HepG2 (cell line): ENCODE measurements around the gene NPPC. TPM values are rescaled to one million over a fixed set of nuclear protein-coding genes. Genes with fewer than 3 reads are reported as not detected.
A peak's percentile ranks its signal among the peaks of the same experiment; 100 is the strongest.

ENCODE experiments used
- ATAC-seq: fragments of 200-7000 bp; cut with Tn5 transposase; 3 replicates; pipeline ENCODE4 v1.9.1; 2020; ENCODE audit warnings: mild to moderate bottlenecking, moderate library complexity
- BruUV-seq: library from RNA; stranded (reverse); fragments of 400-500 nt; replicated peaks from 2 replicates; lab custom pipeline; 2021; lab: Mats Ljungman, UMichigan
- CTCF ChIA-PET: fragments of 300-600 bp; formaldehyde crosslinking; extraction: SDS; loops from one replicate; lab custom pipeline; 2021; ENCODE audit warnings: low total read pairs, inconsistent platforms, low intra/inter-chr PET ratio; lab: Yijun Ruan, JAX
- POLR2A ChIA-PET: fragments of 350-600 bp; sonication (Branson Sonifier 250); formaldehyde crosslinking; loops from one replicate; lab custom pipeline; 2020; ENCODE audit warnings: antibody characterized with exemption, inconsistent platforms; lab: Yijun Ruan, JAX
- DNase-seq: peaks from one replicate; pipeline ENCODE4 v3.0.0-alpha.2; 2015; ENCODE audit warnings: low spot score
- FAIRE-seq: peaks from 3 replicates; lab custom pipeline; 2011; peaks lifted over from hg19 to GRCh38; lab: Jason Lieb, UNC
- H2AFZ ChIP-seq: one replicate; pipeline ENCODE4 v1.6.1; 2011; ENCODE audit warnings: low read length, inconsistent platforms
- H3K27ac ChIP-seq: fragments of 300-600 bp; 3 replicates; pipeline ENCODE4 v1.8.0; 2011; ENCODE audit warnings: mixed run types, mild to moderate bottlenecking, mixed read lengths, low read length, inconsistent platforms; ENCODE audit not compliant: insufficient read depth; ENCODE audit errors: extremely low read length
- H3K27me3 ChIP-seq, 2 experiments: fragments of 200-600 bp in 1 of 2; 2 replicates in 1 of 2; 3 replicates in 1 of 2; pipeline versions ENCODE4 v1.6.0 to v1.8.0; 2011; ENCODE audit warnings: low read length in 2 of 2, mild to moderate bottlenecking in 2 of 2, moderate library complexity in 2 of 2, inconsistent platforms in 1 of 2; ENCODE audit not compliant: insufficient read depth in 2 of 2, control insufficient read depth in 1 of 2
- H3K36me3 ChIP-seq, 2 experiments: fragments of 200-600 bp in 1 of 2; replicated peaks in 1 of 2; 2 replicates in 1 of 2; 3 replicates in 1 of 2; pipeline versions ENCODE4 v1.5.1 to v1.8.0; 2011; ENCODE audit warnings: low read length in 2 of 2, inconsistent platforms in 1 of 2; ENCODE audit not compliant: insufficient read depth in 2 of 2, control insufficient read depth in 1 of 2
- H3K4me1 ChIP-seq: 2 replicates; pipeline ENCODE4 v1.5.1; 2012; ENCODE audit warnings: low read length, inconsistent platforms; ENCODE audit not compliant: insufficient read depth
- H3K4me2 ChIP-seq: 2 replicates; pipeline ENCODE4 v1.6.0; 2011; ENCODE audit warnings: low read depth, low read length, inconsistent platforms
- H3K4me3 ChIP-seq, 3 experiments: fragments of 200-600 bp in 1 of 3; sonication (generic), shearing (Covaris generic) in 1 of 3; replicated peaks in 1 of 3; 2 replicates each; pipeline ENCODE4 v1.5.1; 2011 to 2016; ENCODE audit warnings: low read length in 3 of 3, inconsistent platforms in 2 of 3, low read depth in 2 of 3, mild to moderate bottlenecking in 2 of 3, control low read depth in 1 of 3, mixed read lengths in 1 of 3; ENCODE audit not compliant: insufficient read depth in 1 of 3
- H3K79me2 ChIP-seq: one replicate; pipeline ENCODE4 v1.6.1; 2011; ENCODE audit warnings: low read length, inconsistent platforms; ENCODE audit not compliant: insufficient read depth
- H3K9ac ChIP-seq: 2 replicates; pipeline ENCODE4 v1.6.0; 2011; ENCODE audit warnings: mild to moderate bottlenecking, low read depth, low read length, inconsistent platforms; ENCODE audit not compliant: insufficient read depth
- H3K9me3 ChIP-seq: 2 replicates; pipeline ENCODE4 v1.5.1; 2012; ENCODE audit warnings: mild to moderate bottlenecking, low read length
- H4K20me1 ChIP-seq: 2 replicates; pipeline ENCODE4 v1.6.0; 2011; ENCODE audit warnings: inconsistent platforms, mild to moderate bottlenecking, low read length, moderate library complexity; ENCODE audit not compliant: insufficient read depth
- ATF2 ChIP-seq: sonication (generic); formaldehyde crosslinking; IDR thresholded peaks from 2 replicates; pipeline ENCODE4 v1.4.0; 2020; ENCODE audit warnings: missing genetic modification reagents
- KLF15 ChIP-seq: sonication (generic); formaldehyde crosslinking; IDR thresholded peaks from 2 replicates; pipeline ENCODE4 v1.8.1; 2023; ENCODE audit warnings: borderline replicate concordance, mild to moderate bottlenecking, inconsistent platforms, missing genetic modification reagents, mixed read lengths
- NCOA2 ChIP-seq: sonication (generic); formaldehyde crosslinking; IDR thresholded peaks from 2 replicates; pipeline ENCODE4 v1.8.0; 2022; ENCODE audit warnings: inconsistent platforms
- SNAPC2 ChIP-seq: sonication (generic); formaldehyde crosslinking; IDR thresholded peaks from 2 replicates; pipeline ENCODE4 v1.8.1; 2022; ENCODE audit warnings: mild to moderate bottlenecking, missing genetic modification reagents
- SOX5 ChIP-seq: IDR thresholded peaks from 2 replicates; pipeline ENCODE4 v1.6.1; 2016; ENCODE audit warnings: borderline replicate concordance
- ZC3H13 ChIP-seq: sonication (generic); formaldehyde crosslinking; IDR thresholded peaks from 2 replicates; pipeline ENCODE4 v1.8.1; 2023; ENCODE audit warnings: mild to moderate bottlenecking, missing genetic modification reagents, moderate library complexity
- ZNF547 ChIP-seq: sonication (generic); formaldehyde crosslinking; IDR thresholded peaks from 2 replicates; pipeline ENCODE4 v1.5.1; 2020; ENCODE audit warnings: mild to moderate bottlenecking, missing genetic modification reagents
- WGBS: methylation state at CpG from one replicate; pipeline ENCODE4 v1.1.6; 2017; ENCODE audit warnings: low lambda C conversion rate; 5-methylcytosine and 5-hydroxymethylcytosine counted together
- in situ Hi-C: cut with HindIII; loops from 2 replicates; pipeline ENCODE4 v1.10.0; 2017; ENCODE audit warnings: low pct_unique_long_range_greater_than_20kb; ENCODE audit not compliant: extremely low pct_ligation_motif_present
- intact Hi-C: fragments of 100-400 bp; cut with micrococcal nuclease; formaldehyde crosslinking; loops from one replicate; pipeline ENCODE4 v1.10.0; 2022; ENCODE audit not compliant: unreplicated experiment
- polyA plus RNA-seq, 8 experiments: library from polyadenylated mRNA; depleted of rRNA in 3 of 8; stranded (reverse) in 7 of 8; unstranded in 1 of 8; fragments of >200 nt; fragmentation: Illumina TruSeq in 4 of 8; extraction: Trizol in 4 of 8; gene quantifications; 2 replicates each; pipeline versions ENCODE4 v1.2.1 to v1.2.3, GENCODE V29; 2011 to 2016; ENCODE audit warnings: low read depth in 4 of 8, missing spikeins in 1 of 8, mixed read lengths in 1 of 8; ENCODE audit not compliant: insufficient read depth in 1 of 8
- total RNA-seq, 5 experiments: library from RNA; depleted of rRNA; stranded (reverse); fragments of >200 nt; fragmentation: Illumina TruSeq; extraction: Trizol; gene quantifications; 2 replicates each; pipeline ENCODE4 v1.2.3, GENCODE V29; 2016; ENCODE audit warnings: low read depth in 1 of 5
- TF ChIP-seq, protein P1 (sequence below), 2 experiments: sonication (generic) in 1 of 2; formaldehyde crosslinking in 1 of 2; IDR thresholded peaks; 2 replicates each; pipeline versions ENCODE4 v1.6.1 to v1.9.0; 2014 to 2022; ENCODE audit warnings: antibody characterized with exemption in 1 of 2, borderline replicate concordance in 1 of 2, inconsistent platforms in 1 of 2, low read depth in 1 of 2, missing genetic modification reagents in 1 of 2
- TF ChIP-seq, protein P2 (sequence below): sonication (generic); formaldehyde crosslinking; IDR thresholded peaks from 2 replicates; pipeline ENCODE4 v1.9.0; 2021; ENCODE audit warnings: missing genetic modification reagents, mild to moderate bottlenecking, borderline replicate concordance
- TF ChIP-seq, protein P3 (sequence below): IDR thresholded peaks from 2 replicates; pipeline ENCODE4 v1.6.1; 2012; ENCODE audit warnings: low read depth, low read length, improper control_type of control experiment

Gene NPPC
- total and polyA plus RNA-seq, 2 of the 13 experiments (the other 11 are each of a cell fraction or from before 2014, with no cell fraction given): 0.11 TPM; not detected in 1

DNA sequence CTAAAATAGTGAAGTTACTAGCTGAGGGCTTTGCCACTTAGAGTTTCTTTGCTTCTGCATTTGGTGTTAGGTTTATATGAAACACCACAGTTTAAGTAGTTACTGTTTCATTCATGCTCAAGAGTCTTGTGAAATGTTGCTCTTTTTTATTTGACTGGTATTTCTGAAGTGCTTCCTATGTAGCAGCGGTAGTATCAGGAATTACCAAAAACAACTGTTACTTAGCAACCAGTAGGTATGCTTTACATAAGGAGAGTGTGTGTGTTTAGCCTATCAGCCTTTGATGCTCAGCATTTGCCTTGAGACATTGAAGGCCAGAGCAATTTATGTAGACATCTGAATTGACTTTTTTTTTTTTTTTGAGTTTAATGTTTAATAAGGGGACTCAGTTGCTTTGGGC, 38.9 kb upstream of the NPPC start:
- CTCF ChIA-PET: no interaction called here
- peaks cover 9% of the 10 kb centered on the region; the same call in 1 of the 2 replicates for H4K20me1 ChIP-seq
- BruUV-seq: no TSS peak
- peak overlapping the region; percentile 24 for H3K27ac ChIP-seq
- H2AFZ ChIP-seq: no peak overlapping the region
- peak; percentile 35 for ATAC-seq
- intact Hi-C loops: no loop called here
- in situ Hi-C loops: no loop called here
- POLR2A ChIA-PET: no interaction called here
- no peaks in the 10 kb centered on the region for H3K36me3 ChIP-seq
- H3K4me2 ChIP-seq: no peak overlapping the region
- WGBS: 26% methylated on average over 1 of the region's 1 CpG
- no peaks in the 10 kb centered on the region for H3K9me3 ChIP-seq
- peaks cover 72% of the 10 kb centered on the region for H3K79me2 ChIP-seq
- H3K27me3 ChIP-seq: no peaks in the 10 kb centered on the region
- DNase-seq: peak; percentile 85
- peaks cover 55% of the 10 kb centered on the region for H3K4me1 ChIP-seq
- peak; percentile 32 for FAIRE-seq
- H3K4me3 ChIP-seq: no peak overlapping the region
- H3K9ac ChIP-seq: no peak overlapping the region
- TF ChIP-seq, protein P1, sequence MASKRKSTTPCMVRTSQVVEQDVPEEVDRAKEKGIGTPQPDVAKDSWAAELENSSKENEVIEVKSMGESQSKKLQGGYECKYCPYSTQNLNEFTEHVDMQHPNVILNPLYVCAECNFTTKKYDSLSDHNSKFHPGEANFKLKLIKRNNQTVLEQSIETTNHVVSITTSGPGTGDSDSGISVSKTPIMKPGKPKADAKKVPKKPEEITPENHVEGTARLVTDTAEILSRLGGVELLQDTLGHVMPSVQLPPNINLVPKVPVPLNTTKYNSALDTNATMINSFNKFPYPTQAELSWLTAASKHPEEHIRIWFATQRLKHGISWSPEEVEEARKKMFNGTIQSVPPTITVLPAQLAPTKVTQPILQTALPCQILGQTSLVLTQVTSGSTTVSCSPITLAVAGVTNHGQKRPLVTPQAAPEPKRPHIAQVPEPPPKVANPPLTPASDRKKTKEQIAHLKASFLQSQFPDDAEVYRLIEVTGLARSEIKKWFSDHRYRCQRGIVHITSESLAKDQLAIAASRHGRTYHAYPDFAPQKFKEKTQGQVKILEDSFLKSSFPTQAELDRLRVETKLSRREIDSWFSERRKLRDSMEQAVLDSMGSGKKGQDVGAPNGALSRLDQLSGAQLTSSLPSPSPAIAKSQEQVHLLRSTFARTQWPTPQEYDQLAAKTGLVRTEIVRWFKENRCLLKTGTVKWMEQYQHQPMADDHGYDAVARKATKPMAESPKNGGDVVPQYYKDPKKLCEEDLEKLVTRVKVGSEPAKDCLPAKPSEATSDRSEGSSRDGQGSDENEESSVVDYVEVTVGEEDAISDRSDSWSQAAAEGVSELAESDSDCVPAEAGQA (IDR thresholded peaks at IDR 0.05; ENCODE audit: low read depth): no peak
- TF ChIP-seq, protein P1 (CRISPR knock-in tag; IDR thresholded peaks at IDR 0.05; ENCODE audit: borderline replicate concordance): no peak
- TF ChIP-seq SNAPC2 (CRISPR knock-in tag): no peak
- TF ChIP-seq, protein P2, sequence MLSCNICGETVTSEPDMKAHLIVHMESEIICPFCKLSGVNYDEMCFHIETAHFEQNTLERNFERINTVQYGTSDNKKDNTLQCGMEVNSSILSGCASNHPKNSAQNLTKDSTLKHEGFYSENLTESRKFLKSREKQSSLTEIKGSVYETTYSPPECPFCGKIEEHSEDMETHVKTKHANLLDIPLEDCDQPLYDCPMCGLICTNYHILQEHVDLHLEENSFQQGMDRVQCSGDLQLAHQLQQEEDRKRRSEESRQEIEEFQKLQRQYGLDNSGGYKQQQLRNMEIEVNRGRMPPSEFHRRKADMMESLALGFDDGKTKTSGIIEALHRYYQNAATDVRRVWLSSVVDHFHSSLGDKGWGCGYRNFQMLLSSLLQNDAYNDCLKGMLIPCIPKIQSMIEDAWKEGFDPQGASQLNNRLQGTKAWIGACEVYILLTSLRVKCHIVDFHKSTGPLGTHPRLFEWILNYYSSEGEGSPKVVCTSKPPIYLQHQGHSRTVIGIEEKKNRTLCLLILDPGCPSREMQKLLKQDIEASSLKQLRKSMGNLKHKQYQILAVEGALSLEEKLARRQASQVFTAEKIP (CRISPR knock-in tag): no peak
- no peak for TF ChIP-seq NCOA2 (CRISPR knock-in tag)
- no peak for TF ChIP-seq ZNF547
- TF ChIP-seq ZC3H13 (CRISPR knock-in tag): no peak
- TF ChIP-seq SOX5: peak; percentile 50; the same call in 1 of the 2 replicates
- no peak for TF ChIP-seq KLF15 (CRISPR knock-in tag)
- TF ChIP-seq ATF2: no peak
- TF ChIP-seq, protein P3, sequence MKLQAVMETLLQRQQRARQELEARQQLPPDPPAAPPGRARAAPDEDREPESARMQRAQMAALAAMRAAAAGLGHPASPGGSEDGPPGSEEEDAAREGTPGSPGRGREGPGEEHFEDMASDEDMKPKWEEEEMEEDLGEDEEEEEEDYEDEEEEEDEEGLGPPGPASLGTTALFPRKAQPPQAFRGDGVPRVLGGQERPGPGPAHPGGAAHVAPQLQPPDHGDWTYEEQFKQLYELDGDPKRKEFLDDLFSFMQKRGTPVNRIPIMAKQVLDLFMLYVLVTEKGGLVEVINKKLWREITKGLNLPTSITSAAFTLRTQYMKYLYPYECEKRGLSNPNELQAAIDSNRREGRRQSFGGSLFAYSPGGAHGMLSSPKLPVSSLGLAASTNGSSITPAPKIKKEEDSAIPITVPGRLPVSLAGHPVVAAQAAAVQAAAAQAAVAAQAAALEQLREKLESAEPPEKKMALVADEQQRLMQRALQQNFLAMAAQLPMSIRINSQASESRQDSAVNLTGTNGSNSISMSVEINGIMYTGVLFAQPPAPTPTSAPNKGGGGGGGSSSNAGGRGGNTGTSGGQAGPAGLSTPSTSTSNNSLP: peak; percentile 87
